Activated CD8-positive, alpha-beta memory T cell treated with anti-CD3 and anti-CD28 coated beads, Interleukin-2, amount 10 ng/mL, durations not matched to agents 7 days and 5 days (primary cell): ENCODE data around the gene IMMP2L. TPM values are rescaled to one million over a fixed set of nuclear protein-coding genes. Genes with fewer than 3 reads are reported as not detected.

ENCODE experiments used
- ATAC-seq: fragments of 150-1000 bp; cut with Tn5 transposase; one replicate; pipeline ENCODE4 v1.10.0; 2021; ENCODE audit warnings: moderate library complexity
- CTCF ChIA-PET: fragments of 350-600 bp; sonication (Branson Sonifier 250); formaldehyde crosslinking; loops from one replicate; lab custom pipeline; 2021; ENCODE audit warnings: antibody characterized with exemption; lab: Charles Lee
- DNase-seq: peaks from one replicate; pipeline ENCODE4 v3.0.0-alpha.2; 2020
- H3K27ac Mint-ChIP-seq: one replicate; pipeline ENCODE4 v1.8.0; 2021; ENCODE audit warnings: mild to moderate bottlenecking, mixed read lengths
- H3K27me3 Mint-ChIP-seq: one replicate; pipeline ENCODE4 v1.8.0; 2021; ENCODE audit warnings: mixed read lengths
- H3K36me3 Mint-ChIP-seq: one replicate; pipeline ENCODE4 v1.8.0; 2021; ENCODE audit warnings: mild to moderate bottlenecking, mixed read lengths
- H3K4me1 Mint-ChIP-seq: one replicate; pipeline ENCODE4 v1.8.0; 2021; ENCODE audit warnings: mixed read lengths
- H3K4me3 Mint-ChIP-seq: one replicate; pipeline ENCODE4 v1.8.0; 2021; ENCODE audit warnings: mild to moderate bottlenecking, moderate library complexity, mixed read lengths
- H3K9me3 Mint-ChIP-seq: one replicate; pipeline ENCODE4 v1.8.0; 2022; ENCODE audit warnings: low read depth, mixed read lengths
- total RNA-seq, 2 experiments: library from RNA; stranded (reverse); gene quantifications; one replicate each; pipeline ENCODE4 v1.2.3, GENCODE V29; 2021

Gene IMMP2L
- total RNA-seq, 2 experiments from 2014 or later = 11.5 to 13.1 TPM

GRCh38 chr7:111184987-111185386 is 377.3 kb downstream of the IMMP2L start:
- H3K9me3 Mint-ChIP-seq = no peaks in the 10 kb centered on the region
- H3K4me3 Mint-ChIP-seq = no peak overlapping the region
- H3K27ac Mint-ChIP-seq = no peak overlapping the region
- no peaks in the 10 kb centered on the region for H3K36me3 Mint-ChIP-seq
- no peaks in the 10 kb centered on the region for H3K27me3 Mint-ChIP-seq
- DNase-seq = no peak
- CTCF ChIA-PET = no interaction called here
- ATAC-seq = no peak
- H3K4me1 Mint-ChIP-seq = no peaks in the 10 kb centered on the region

GRCh38 chr7:111183321-111183720 is 379.0 kb downstream of the IMMP2L start:
- CTCF ChIA-PET = no interaction called here
- H3K36me3 Mint-ChIP-seq = peaks cover 2% of the 10 kb centered on the region
- no peaks in the 10 kb centered on the region for H3K9me3 Mint-ChIP-seq

GRCh38 chr7:111180338-111180737 is 382.0 kb downstream of the IMMP2L start:
- ATAC-seq = no peak
- H3K4me1 Mint-ChIP-seq = peaks cover 5% of the 10 kb centered on the region
- CTCF ChIA-PET = no interaction called here
- peaks cover 2% of the 10 kb centered on the region for H3K36me3 Mint-ChIP-seq
- DNase-seq = no peak
- no peak overlapping the region for H3K27ac Mint-ChIP-seq
- H3K27me3 Mint-ChIP-seq = no peaks in the 10 kb centered on the region
- no peaks in the 10 kb centered on the region for H3K9me3 Mint-ChIP-seq
- H3K4me3 Mint-ChIP-seq = no peak overlapping the region

More at GRCh38 chr7:111183321-111183720, 379.0 kb downstream of the IMMP2L start:
- Mint-ChIP-seq H3K4me1 (no peaks in the 10 kb centered on the region), H3K27me3 (no peaks in the 10 kb centered on the region), H3K4me3 (no peak overlapping the region), H3K27ac (no peak overlapping the region)
- ATAC-seq (no peak), DNase-seq (no peak)

- H3K4me1 Mint-ChIP-seq = peaks cover 5% of the 10 kb centered on the region
- H3K36me3 Mint-ChIP-seq = peaks cover 2% of the 10 kb centered on the region
- H3K4me3 Mint-ChIP-seq = no peak overlapping the region
Observed at GRCh38 chr7:111175908-111176441, 386.3 kb downstream of the IMMP2L start.

DNA sequence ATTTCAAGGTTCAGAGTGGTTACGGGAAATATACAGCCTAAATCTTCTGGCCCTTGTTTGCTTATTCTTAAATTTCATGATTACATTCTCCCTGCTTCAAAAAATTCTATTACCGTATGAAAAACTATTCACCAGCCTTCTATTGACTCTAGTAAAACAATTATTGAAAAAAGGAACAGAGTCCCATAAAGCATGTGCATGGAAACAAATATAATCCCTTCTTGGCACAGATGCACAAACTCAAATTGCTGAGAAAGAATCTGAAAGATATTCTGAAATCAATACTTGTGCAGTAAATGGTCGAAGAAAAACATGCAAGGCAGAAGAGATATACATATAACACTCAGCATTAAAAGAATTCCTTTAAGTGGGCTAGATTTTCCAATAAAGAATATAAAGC is 387.8 kb downstream of the IMMP2L start:
- ATAC-seq (no peak), DNase-seq (no peak)
- H3K36me3 Mint-ChIP-seq = peaks cover 2% of the 10 kb centered on the region
- no peaks in the 10 kb centered on the region for H3K9me3 Mint-ChIP-seq
- H3K4me1 Mint-ChIP-seq = peaks cover 5% of the 10 kb centered on the region
- no peak overlapping the region for H3K27ac Mint-ChIP-seq
- H3K4me3 Mint-ChIP-seq = no peak overlapping the region
- H3K27me3 Mint-ChIP-seq = no peaks in the 10 kb centered on the region
- CTCF ChIA-PET = no interaction called here

More at GRCh38 chr7:111175908-111176441, 386.3 kb downstream of the IMMP2L start:
- Mint-ChIP-seq H3K27ac (no peak overlapping the region), H3K27me3 (no peaks in the 10 kb centered on the region), H3K9me3 (no peaks in the 10 kb centered on the region)
- CTCF ChIA-PET = no interaction called here
- no peak for DNase-seq
- ATAC-seq = no peak

GRCh38 chr7:111173990-111174389 is 388.3 kb downstream of the IMMP2L start:
- ATAC-seq (no peak), DNase-seq (no peak)
- Mint-ChIP-seq H3K9me3 (no peaks in the 10 kb centered on the region), H3K27me3 (no peaks in the 10 kb centered on the region), H3K27ac (no peak overlapping the region), H3K4me3 (no peak overlapping the region), H3K4me1 (peaks cover 5% of the 10 kb centered on the region), H3K36me3 (peaks cover 2% of the 10 kb centered on the region)
- CTCF ChIA-PET = no interaction called here

- Mint-ChIP-seq H3K27me3 (no peaks in the 10 kb centered on the region), H3K4me3 (no peak overlapping the region), H3K27ac (no peak overlapping the region), H3K9me3 (no peaks in the 10 kb centered on the region), H3K36me3 (no peaks in the 10 kb centered on the region), H3K4me1 (peaks cover 5% of the 10 kb centered on the region)
- CTCF ChIA-PET = no interaction called here
- ATAC-seq = no peak
- no peak for DNase-seq
Observed at GRCh38 chr7:111173528-111173927, 388.8 kb downstream of the IMMP2L start.

DNA sequence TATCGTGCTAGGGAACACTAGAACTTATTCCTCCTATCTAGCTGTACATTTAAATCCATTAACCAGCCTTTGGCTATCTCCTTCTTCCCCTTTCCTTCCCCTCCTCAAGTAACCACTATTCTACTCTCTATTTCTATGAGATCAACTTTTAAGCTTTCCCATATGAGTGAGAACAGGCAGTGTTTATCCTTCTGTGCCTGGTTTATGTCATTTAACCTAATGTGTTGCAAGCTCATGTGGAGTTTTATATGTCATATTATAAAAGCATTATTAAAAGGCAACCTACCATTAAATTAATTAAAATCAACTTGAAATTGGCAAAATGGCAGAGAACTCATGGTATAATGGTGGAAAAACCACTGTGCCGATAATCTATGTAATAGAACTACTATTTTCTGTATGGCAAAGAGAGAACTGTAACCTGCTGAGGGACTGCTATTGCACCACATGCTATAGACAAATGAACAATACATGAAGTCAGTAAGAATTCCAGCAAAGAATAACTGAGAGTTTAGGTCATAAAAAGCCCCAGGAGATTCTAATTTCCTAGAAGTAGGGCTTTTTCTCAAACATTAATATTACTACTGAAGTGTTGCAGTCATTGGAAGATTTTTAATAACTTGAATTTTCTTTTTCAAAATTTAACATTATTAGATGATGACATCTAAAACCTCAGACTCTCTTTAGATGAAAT is 389.6 kb downstream of the IMMP2L start:
- no peaks in the 10 kb centered on the region for H3K27me3 Mint-ChIP-seq
- CTCF ChIA-PET = no interaction called here

GRCh38 chr7:111168182-111168581 is 394.1 kb downstream of the IMMP2L start:
- Mint-ChIP-seq H3K9me3 (no peaks in the 10 kb centered on the region), H3K4me1 (no peaks in the 10 kb centered on the region), H3K4me3 (no peak overlapping the region), H3K36me3 (no peaks in the 10 kb centered on the region), H3K27ac (no peak overlapping the region), H3K27me3 (no peaks in the 10 kb centered on the region)
- ATAC-seq (no peak), DNase-seq (no peak)
- CTCF ChIA-PET = no interaction called here

More for the DNA sequence above, 389.6 kb downstream of the IMMP2L start:
- DNase-seq (no peak), ATAC-seq (no peak)
- Mint-ChIP-seq H3K9me3 (no peaks in the 10 kb centered on the region), H3K4me3 (no peak overlapping the region), H3K4me1 (peaks cover 5% of the 10 kb centered on the region), H3K27ac (no peak overlapping the region), H3K36me3 (no peaks in the 10 kb centered on the region)

DNA sequence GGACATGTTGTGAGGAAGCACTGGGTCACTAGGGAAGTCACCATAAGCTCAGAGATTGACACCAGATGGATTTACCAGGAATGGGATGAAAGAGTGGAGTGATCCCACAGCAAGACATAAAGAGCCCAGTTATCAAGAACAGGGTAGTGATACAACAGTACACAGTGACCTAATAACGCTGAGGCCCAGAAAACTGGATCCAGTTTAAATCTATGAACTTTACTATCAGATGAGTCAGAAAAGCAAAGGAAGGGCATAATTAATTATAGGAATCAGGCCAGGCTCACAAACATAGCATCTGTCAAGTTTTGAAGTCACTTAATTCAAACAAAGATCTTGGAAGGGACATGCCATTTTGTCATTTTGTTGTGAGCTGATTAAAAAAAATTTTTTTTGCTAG is 397.9 kb downstream of the IMMP2L start:
- no peak for DNase-seq
- CTCF ChIA-PET = interaction anchor here (1.3 kb wide), 1 partner anchor 65 kb away, joined by 3 read pairs; no protein-coding TSS in a partner anchor

GRCh38 chr7:111162692-111163091 is 399.6 kb downstream of the IMMP2L start:
- H3K4me3 Mint-ChIP-seq = no peak overlapping the region
- CTCF ChIA-PET = no interaction called here
- ATAC-seq (no peak), DNase-seq (no peak)
- no peaks in the 10 kb centered on the region for H3K4me1 Mint-ChIP-seq
- no peaks in the 10 kb centered on the region for H3K27me3 Mint-ChIP-seq
- H3K9me3 Mint-ChIP-seq = no peaks in the 10 kb centered on the region
- H3K27ac Mint-ChIP-seq = no peak overlapping the region
- no peaks in the 10 kb centered on the region for H3K36me3 Mint-ChIP-seq

More for the DNA sequence above, 397.9 kb downstream of the IMMP2L start:
- no peak overlapping the region for H3K27ac Mint-ChIP-seq
- H3K36me3 Mint-ChIP-seq = no peaks in the 10 kb centered on the region
- H3K4me1 Mint-ChIP-seq = no peaks in the 10 kb centered on the region
- H3K27me3 Mint-ChIP-seq = no peaks in the 10 kb centered on the region
- H3K4me3 Mint-ChIP-seq = no peak overlapping the region
- no peak for ATAC-seq
- H3K9me3 Mint-ChIP-seq = no peaks in the 10 kb centered on the region

GRCh38 chr7:111160297-111160696 is 402.0 kb downstream of the IMMP2L start:
- Mint-ChIP-seq H3K4me1 (no peaks in the 10 kb centered on the region), H3K36me3 (no peaks in the 10 kb centered on the region), H3K9me3 (no peaks in the 10 kb centered on the region), H3K4me3 (no peak overlapping the region), H3K27ac (no peak overlapping the region), H3K27me3 (no peaks in the 10 kb centered on the region)
- no peak for DNase-seq
- ATAC-seq = no peak
- CTCF ChIA-PET = no interaction called here

DNA sequence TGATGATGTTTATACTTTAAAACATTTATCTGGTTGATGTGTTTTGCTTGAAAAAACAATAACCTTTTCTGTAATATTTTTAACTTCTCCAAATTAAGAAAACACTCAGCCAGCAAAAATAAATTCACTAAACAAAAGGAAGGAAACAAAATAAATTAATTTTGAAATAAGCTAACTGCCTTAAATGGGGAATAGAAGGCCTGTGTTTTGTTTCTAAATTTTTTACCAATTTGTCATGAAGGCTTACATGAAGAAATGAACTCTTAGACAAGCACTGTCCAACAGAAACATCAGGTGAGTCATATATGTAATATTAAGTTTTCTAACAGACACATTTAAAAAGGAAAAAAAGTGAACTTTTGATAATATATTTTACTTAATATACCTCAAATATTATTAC is 402.9 kb downstream of the IMMP2L start:
- Mint-ChIP-seq H3K27ac (no peak overlapping the region), H3K9me3 (no peaks in the 10 kb centered on the region), H3K4me1 (no peaks in the 10 kb centered on the region), H3K27me3 (no peaks in the 10 kb centered on the region), H3K36me3 (no peaks in the 10 kb centered on the region), H3K4me3 (no peak overlapping the region)
- CTCF ChIA-PET = no interaction called here
- DNase-seq = no peak
- no peak for ATAC-seq

DNA sequence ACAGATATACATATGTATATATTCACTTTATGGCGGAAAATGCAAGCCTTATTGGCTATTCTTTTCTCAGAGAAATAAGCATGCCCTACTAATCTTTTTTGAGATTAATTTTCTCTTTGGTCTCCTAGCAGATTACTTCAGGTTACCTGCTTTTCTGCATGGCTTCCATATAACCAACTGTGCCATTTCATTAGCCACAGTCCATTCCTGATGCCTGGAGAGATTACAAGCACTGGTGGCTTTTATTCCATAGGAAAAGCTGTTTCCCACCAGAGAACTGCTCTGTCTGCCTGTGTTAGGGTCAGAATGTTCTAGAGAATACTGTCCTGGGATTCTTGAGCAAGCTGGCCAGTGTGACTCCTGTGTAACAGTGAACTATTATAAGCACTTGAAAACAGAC is 411.6 kb downstream of the IMMP2L start:
- DNase-seq (no peak), ATAC-seq (no peak)
- Mint-ChIP-seq H3K27me3 (no peaks in the 10 kb centered on the region), H3K4me3 (no peak overlapping the region), H3K27ac (no peak overlapping the region), H3K4me1 (no peaks in the 10 kb centered on the region), H3K9me3 (no peaks in the 10 kb centered on the region), H3K36me3 (no peaks in the 10 kb centered on the region)
- CTCF ChIA-PET = no interaction called here
